Neural cell (in vitro differentiated cells): ENCODE data around the gene TAS2R41. TPM values are rescaled to one million over a fixed set of nuclear protein-coding genes. Genes with fewer than 3 reads are reported as not detected.
"Not testable (repeated sequence)": the region's sequence is repeated elsewhere in the genome, so short reads cannot be mapped to it uniquely, and the experiment has no call there.

ENCODE experiments used
- H2AFZ ChIP-seq: fragments of 200-600, 300-800 bp; sonication (generic), shearing (Covaris generic); 2 replicates; pipeline ENCODE4 v1.6.0; 2014; ENCODE audit warnings: low read depth, mild to moderate bottlenecking, antibody characterized with exemption, low read length, moderate library complexity
- H3F3A ChIP-seq: fragments of 200-600 bp; shearing (Covaris generic); 2 replicates; pipeline ENCODE4 v1.6.1; 2016; ENCODE audit warnings: mild to moderate bottlenecking, moderate library complexity, mixed read lengths, antibody characterized with exemption, low read length; ENCODE audit not compliant: insufficient read depth, poor library complexity, severe bottlenecking
- H3K27ac ChIP-seq: fragments of 200-600, 300-800 bp; sonication (generic), shearing (Covaris generic); 2 replicates; pipeline ENCODE4 v1.5.1; 2014; ENCODE audit warnings: mild to moderate bottlenecking, low read length, moderate library complexity
- H3K27me3 ChIP-seq: fragments of 300-800, 200-600 bp; sonication (generic), shearing (Covaris generic); 2 replicates; pipeline ENCODE4 v1.6.0; 2014; ENCODE audit warnings: mild to moderate bottlenecking, low read depth, low read length, moderate library complexity; ENCODE audit not compliant: insufficient read depth
- H3K36me3 ChIP-seq: fragments of 300-800, 200-600 bp; sonication (generic), shearing (Covaris generic); 2 replicates; pipeline ENCODE4 v1.5.1; 2014; ENCODE audit warnings: mild to moderate bottlenecking, antibody characterized with exemption, low read length, moderate library complexity; ENCODE audit not compliant: insufficient read depth
- H3K4me2 ChIP-seq: fragments of 300-800, 200-600 bp; sonication (generic), shearing (Covaris generic); 2 replicates; pipeline ENCODE4 v1.6.0; 2014; ENCODE audit warnings: mild to moderate bottlenecking, low read length
- H3K4me3 ChIP-seq: fragments of 300-800, 200-600 bp; sonication (generic), shearing (Covaris generic); 2 replicates; pipeline ENCODE4 v1.5.1; 2014; ENCODE audit warnings: mild to moderate bottlenecking, low read length, moderate library complexity
- H3K79me2 ChIP-seq: fragments of 200-600 bp; shearing (Covaris generic); replicated peaks from 2 replicates; pipeline ENCODE4 v1.6.0; 2014; ENCODE audit warnings: mild to moderate bottlenecking, low read length, moderate library complexity; ENCODE audit not compliant: insufficient read depth
- H3K9ac ChIP-seq: fragments of 300-800, 200-600 bp; sonication (generic), shearing (Covaris generic); 2 replicates; pipeline ENCODE4 v1.6.1; 2016; ENCODE audit warnings: mild to moderate bottlenecking, low read length, mixed read lengths
- H3K9me2 ChIP-seq: fragments of 200-600 bp; shearing (Covaris generic); 2 replicates; pipeline ENCODE4 v1.6.1; 2016; ENCODE audit warnings: mild to moderate bottlenecking, low read length, mixed read lengths; ENCODE audit not compliant: insufficient read depth
- H3K9me3 ChIP-seq: fragments of 200-600, 300-800 bp; sonication (generic), shearing (Covaris generic); 2 replicates; pipeline ENCODE4 v1.6.1; 2016; ENCODE audit warnings: mild to moderate bottlenecking, mixed run types, low read length, moderate library complexity, mixed read lengths
- H4K20me1 ChIP-seq: fragments of 200-600 bp; shearing (Covaris generic); 2 replicates; pipeline ENCODE4 v1.6.1; 2016; ENCODE audit warnings: mild to moderate bottlenecking, mixed run types; ENCODE audit not compliant: insufficient read depth
- EP300 ChIP-seq: fragments of 450-650 bp; conservative IDR thresholded peaks from 2 replicates; pipeline ENCODE4 v1.6.1; 2014; ENCODE audit warnings: antibody characterized with exemption, mild to moderate bottlenecking, moderate library complexity; ENCODE audit not compliant: poor library complexity, severe bottlenecking
- EZH2 ChIP-seq: fragments of 200-600, 300-800 bp; shearing (Covaris generic), sonication (generic); IDR thresholded peaks from 2 replicates; pipeline ENCODE4 v1.6.1; 2014; ENCODE audit warnings: antibody characterized with exemption, low read length, borderline replicate concordance, mild to moderate bottlenecking; ENCODE audit not compliant: insufficient read depth, poor library complexity, severe bottlenecking
- MXI1 ChIP-seq: fragments of 450-650 bp; conservative IDR thresholded peaks from 2 replicates; pipeline ENCODE4 v1.6.1; 2014; ENCODE audit warnings: antibody characterized with exemption, mild to moderate bottlenecking; ENCODE audit not compliant: poor library complexity, severe bottlenecking
- POLR2AphosphoS5 ChIP-seq: IDR thresholded peaks from 2 replicates; pipeline ENCODE4 v1.6.1; 2012
- RAD21 ChIP-seq: fragments of 450-650 bp; conservative IDR thresholded peaks from 2 replicates; pipeline ENCODE4 v1.6.1; 2014; ENCODE audit warnings: antibody characterized with exemption, mild to moderate bottlenecking, moderate library complexity
- SMC3 ChIP-seq: fragments of 450-650 bp; conservative IDR thresholded peaks from 2 replicates; pipeline ENCODE4 v1.6.1; 2014; ENCODE audit warnings: antibody characterized with exemption, mild to moderate bottlenecking, moderate library complexity; ENCODE audit not compliant: poor library complexity
- TAF1 ChIP-seq: IDR thresholded peaks from 2 replicates; pipeline ENCODE4 v1.6.1; 2012; ENCODE audit warnings: low read depth
- polyA plus RNA-seq: library from polyadenylated mRNA; depleted of rRNA; stranded (reverse); fragments of >200 nt; gene quantifications from 2 replicates; pipeline ENCODE4 v1.2.3, GENCODE V29; 2014
- TF ChIP-seq, protein P1 (sequence below): IDR thresholded peaks from 2 replicates; pipeline ENCODE4 v1.6.1; 2012; ENCODE audit warnings: borderline replicate concordance
- TF ChIP-seq, protein P2 (sequence below): fragments of 450-650 bp; IDR thresholded peaks from 2 replicates; pipeline ENCODE4 v1.5.1; 2014; ENCODE audit warnings: antibody characterized with exemption, mild to moderate bottlenecking, moderate library complexity; ENCODE audit not compliant: poor library complexity, severe bottlenecking

TAS2R41 gene
- polyA plus RNA-seq, 1 donor from 2014 or later, result not detected

DNA sequence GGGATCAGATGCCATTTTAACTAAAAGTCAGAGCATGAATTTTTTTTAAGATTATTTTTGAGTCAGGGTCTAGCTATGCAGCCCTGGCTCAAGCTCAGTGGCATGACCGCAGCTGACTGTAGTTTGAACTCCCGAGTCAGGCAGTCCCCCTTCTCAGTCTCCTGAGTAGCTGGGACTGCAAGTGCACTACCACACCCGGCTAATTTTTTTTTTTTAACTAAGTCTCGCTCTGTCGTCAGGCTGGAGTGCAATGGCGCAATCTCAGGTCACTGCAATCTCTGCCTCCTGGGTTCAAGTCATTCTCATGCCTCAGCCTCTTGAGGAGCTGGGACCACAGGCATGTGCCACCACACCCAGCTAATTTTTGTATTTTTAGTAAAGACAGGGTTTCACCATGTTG is 7.8 kb downstream of the TAS2R41 start:
- H3K9me2 ChIP-seq, result no peaks in the 10 kb centered on the region
- no peaks in the 10 kb centered on the region for H3K36me3 ChIP-seq
- no peak overlapping the region for H3K9ac ChIP-seq
- TF ChIP-seq, protein P1, sequence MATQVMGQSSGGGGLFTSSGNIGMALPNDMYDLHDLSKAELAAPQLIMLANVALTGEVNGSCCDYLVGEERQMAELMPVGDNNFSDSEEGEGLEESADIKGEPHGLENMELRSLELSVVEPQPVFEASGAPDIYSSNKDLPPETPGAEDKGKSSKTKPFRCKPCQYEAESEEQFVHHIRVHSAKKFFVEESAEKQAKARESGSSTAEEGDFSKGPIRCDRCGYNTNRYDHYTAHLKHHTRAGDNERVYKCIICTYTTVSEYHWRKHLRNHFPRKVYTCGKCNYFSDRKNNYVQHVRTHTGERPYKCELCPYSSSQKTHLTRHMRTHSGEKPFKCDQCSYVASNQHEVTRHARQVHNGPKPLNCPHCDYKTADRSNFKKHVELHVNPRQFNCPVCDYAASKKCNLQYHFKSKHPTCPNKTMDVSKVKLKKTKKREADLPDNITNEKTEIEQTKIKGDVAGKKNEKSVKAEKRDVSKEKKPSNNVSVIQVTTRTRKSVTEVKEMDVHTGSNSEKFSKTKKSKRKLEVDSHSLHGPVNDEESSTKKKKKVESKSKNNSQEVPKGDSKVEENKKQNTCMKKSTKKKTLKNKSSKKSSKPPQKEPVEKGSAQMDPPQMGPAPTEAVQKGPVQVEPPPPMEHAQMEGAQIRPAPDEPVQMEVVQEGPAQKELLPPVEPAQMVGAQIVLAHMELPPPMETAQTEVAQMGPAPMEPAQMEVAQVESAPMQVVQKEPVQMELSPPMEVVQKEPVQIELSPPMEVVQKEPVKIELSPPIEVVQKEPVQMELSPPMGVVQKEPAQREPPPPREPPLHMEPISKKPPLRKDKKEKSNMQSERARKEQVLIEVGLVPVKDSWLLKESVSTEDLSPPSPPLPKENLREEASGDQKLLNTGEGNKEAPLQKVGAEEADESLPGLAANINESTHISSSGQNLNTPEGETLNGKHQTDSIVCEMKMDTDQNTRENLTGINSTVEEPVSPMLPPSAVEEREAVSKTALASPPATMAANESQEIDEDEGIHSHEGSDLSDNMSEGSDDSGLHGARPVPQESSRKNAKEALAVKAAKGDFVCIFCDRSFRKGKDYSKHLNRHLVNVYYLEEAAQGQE, result no peak
- TF ChIP-seq RAD21, result no peak
- no peak for TF ChIP-seq SMC3
- TF ChIP-seq, protein P2, sequence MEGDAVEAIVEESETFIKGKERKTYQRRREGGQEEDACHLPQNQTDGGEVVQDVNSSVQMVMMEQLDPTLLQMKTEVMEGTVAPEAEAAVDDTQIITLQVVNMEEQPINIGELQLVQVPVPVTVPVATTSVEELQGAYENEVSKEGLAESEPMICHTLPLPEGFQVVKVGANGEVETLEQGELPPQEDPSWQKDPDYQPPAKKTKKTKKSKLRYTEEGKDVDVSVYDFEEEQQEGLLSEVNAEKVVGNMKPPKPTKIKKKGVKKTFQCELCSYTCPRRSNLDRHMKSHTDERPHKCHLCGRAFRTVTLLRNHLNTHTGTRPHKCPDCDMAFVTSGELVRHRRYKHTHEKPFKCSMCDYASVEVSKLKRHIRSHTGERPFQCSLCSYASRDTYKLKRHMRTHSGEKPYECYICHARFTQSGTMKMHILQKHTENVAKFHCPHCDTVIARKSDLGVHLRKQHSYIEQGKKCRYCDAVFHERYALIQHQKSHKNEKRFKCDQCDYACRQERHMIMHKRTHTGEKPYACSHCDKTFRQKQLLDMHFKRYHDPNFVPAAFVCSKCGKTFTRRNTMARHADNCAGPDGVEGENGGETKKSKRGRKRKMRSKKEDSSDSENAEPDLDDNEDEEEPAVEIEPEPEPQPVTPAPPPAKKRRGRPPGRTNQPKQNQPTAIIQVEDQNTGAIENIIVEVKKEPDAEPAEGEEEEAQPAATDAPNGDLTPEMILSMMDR, result no peak
- no peak for TF ChIP-seq POLR2AphosphoS5
- no peak for TF ChIP-seq EP300
- TF ChIP-seq EZH2, result no peak
- no peak for TF ChIP-seq MXI1
- no peaks in the 10 kb centered on the region for H3F3A ChIP-seq
- no peaks in the 10 kb centered on the region for H3K79me2 ChIP-seq
- no peaks in the 10 kb centered on the region for H4K20me1 ChIP-seq
- no peaks in the 10 kb centered on the region for H3K9me3 ChIP-seq
- no peak overlapping the region for H3K4me3 ChIP-seq
- H3K4me2 ChIP-seq, result no peak overlapping the region
- no peaks in the 10 kb centered on the region for H3K27me3 ChIP-seq
- H3K27ac ChIP-seq, result no peak overlapping the region
- H2AFZ ChIP-seq, result no peak overlapping the region

DNA sequence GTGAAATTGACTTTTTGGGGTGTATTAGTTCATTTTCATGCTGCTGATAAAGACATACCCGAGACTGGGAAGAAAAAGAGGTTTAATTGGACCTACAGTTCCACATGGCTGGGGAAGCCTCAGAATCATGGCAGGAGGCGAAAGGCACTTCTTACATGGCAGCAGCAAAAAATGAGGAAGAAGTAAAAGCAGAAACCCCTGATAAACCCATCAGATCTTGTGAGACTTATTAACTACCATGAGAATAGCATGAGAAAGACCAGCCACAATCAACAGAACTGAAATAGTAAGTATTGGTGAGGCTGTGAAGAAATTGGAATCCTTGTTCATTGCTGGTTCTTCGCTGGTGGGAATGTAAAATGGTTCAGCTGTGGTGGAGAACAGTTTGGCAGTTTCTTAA is 8.6 kb downstream of the TAS2R41 start:
- not testable (repeated sequence) for H4K20me1 ChIP-seq, H3K79me2 ChIP-seq, H3K27ac ChIP-seq, H3F3A ChIP-seq, H2AFZ ChIP-seq, H3K9me3 ChIP-seq, H3K9me2 ChIP-seq, H3K36me3 ChIP-seq, H3K9ac ChIP-seq, H3K4me2 ChIP-seq, H3K27me3 ChIP-seq, H3K4me3 ChIP-seq

DNA sequence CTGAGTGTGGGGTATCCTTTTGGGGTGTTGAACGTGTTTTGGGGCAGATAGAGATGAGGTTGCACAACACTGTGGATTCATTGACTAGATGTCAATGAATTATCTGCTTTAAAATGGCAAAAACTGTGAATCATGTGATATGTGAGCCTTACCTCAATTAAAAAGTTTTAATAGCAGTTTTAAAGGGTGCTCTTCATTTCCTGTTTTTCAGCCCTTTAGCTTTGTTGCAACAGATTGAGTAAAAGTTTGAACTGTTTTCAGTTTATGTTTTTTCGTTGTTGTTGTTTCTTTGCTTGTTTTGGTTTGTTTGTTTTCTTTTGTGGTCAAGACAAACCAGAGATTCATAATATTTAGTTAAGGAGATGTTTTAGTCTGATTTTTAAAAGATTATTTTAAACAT is 9.4 kb downstream of the TAS2R41 start:
- Histone ChIP-seq H3F3A (no peaks in the 10 kb centered on the region), H2AFZ (no peak overlapping the region), H3K4me3 (no peak overlapping the region), H3K79me2 (no peaks in the 10 kb centered on the region), H3K27ac (no peak overlapping the region), H4K20me1 (no peaks in the 10 kb centered on the region), H3K4me2 (no peak overlapping the region), H3K27me3 (no peaks in the 10 kb centered on the region), H3K9me2 (no peaks in the 10 kb centered on the region), H3K9ac (no peak overlapping the region), H3K36me3 (no peaks in the 10 kb centered on the region), H3K9me3 (no peaks in the 10 kb centered on the region)
- TF ChIP-seq MXI1 (no peak), SMC3 (no peak), TAF1 (no peak), RAD21 (no peak), EP300 (no peak), EZH2 (no peak), POLR2AphosphoS5 (no peak)
- TF ChIP-seq, protein P1, result no peak
- TF ChIP-seq, protein P2, result no peak
